8988T (cell line): Measurements from ENCODE around the gene SHFL.
A peak's percentile ranks its signal among the peaks of the same experiment; 100 is the strongest.

ENCODE experiments used
- DNase-seq: peaks from one replicate; pipeline ENCODE4 v3.0.0; 2011

SHFL gene

GRCh38 chr19:10088949-10089554 lies 2.9 kb downstream of the SHFL start:
- DNase-seq: no peak

DNA sequence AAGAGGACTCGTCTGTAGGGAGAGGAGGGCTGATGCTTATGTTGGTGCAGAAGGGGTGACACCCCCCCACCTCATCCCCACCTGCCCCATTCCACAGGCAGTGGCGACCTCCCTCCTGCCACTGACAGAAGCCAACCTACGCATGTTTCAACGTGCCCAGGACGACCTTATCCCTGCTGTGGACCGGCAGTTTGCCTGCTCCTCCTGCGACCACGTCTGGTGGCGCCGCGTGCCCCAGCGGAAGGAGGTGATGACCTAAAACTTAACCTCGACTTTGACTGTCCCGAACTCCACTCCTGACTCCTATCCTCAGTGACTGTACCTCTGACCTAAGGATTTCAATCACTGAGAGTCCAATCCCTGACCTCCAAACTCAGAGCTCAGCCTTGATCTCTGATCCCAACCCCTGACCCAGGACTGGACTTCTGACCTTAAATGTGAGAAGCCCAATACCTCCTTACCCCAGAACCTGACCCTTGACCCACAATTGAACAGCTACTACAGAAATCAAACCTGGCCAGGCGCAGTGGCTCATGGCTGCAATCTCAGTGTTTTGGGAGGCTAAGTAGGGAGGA lies 3.8 kb downstream of the SHFL start:
- no peak for DNase-seq

GRCh38 chr19:10091370-10091687 lies 5.2 kb downstream of the SHFL start:
- DNase-seq: no peak

DNA sequence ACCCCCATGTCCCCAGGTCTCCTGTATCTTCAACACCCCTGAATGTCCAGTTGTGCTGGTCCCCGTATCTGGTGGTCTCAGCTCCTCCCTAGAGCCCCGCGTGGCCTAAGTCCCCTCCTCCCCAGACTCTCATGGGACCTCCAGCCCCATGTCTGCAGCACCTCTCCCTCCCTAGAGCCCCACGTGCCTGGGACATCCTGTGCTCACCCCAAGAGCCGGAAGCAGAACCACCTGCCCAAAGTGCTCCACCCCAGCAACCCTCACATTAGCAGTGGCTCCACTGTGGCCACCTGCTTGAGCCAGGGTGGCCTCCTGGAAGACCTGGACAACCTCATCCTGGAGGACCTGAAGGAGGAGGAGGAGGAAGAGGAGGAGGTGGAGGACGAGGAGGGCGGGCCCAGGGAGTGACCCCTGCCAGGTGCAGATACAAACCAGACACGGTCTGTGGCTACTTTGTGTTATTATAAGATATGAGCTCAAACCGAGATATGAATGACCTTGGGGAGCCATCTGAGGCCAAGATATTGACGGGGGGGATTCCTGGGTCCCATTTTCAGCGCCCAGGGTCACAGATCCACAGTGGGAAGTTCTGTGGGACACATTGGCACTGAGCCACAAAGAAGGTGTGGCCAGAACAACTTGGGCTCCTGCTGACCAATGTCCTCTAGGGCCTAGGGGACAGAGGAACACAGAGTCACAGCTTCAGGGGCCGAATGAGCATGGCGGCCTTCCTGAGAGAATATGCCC lies 6.0 kb downstream of the SHFL start:
- no peak for DNase-seq

DNA sequence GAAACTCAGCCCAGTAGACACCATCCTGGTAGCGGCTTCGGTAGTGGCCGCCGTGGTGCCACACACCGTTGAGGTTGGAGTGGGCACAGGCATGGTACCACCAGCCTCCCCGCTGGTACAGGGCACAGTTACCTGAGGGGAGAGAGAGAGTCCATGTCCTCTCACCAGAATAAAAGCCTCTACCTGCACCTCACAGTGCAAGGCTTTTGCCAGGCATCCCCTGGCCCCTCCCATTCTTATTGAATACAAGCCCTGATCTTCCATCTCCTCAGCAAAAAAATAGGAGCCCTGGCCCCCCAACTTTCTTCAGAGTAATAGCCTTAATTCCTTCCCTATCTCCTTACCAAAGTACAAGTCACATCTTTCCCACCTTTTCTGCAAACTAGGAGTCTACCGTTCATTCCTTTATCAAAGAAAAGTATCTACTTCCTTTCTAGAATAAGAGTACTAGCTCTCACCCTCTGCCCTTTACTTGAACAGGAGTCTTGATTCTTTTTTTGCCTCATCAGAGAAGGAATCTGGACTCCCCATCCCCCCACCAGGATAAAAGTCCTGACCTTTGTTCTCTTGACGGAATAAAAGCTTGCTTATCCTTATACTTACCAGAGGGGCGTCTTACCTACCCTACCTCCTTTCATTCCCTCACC lies 6.7 kb downstream of the SHFL start:
- no peak for DNase-seq

- no peak for DNase-seq
These were observed 7.4 kb downstream of the SHFL start for GRCh38 chr19:10093295-10094186.

- DNase-seq: no peak
These were observed 9.5 kb downstream of the SHFL start for GRCh38 chr19:10095622-10095947.

DNA sequence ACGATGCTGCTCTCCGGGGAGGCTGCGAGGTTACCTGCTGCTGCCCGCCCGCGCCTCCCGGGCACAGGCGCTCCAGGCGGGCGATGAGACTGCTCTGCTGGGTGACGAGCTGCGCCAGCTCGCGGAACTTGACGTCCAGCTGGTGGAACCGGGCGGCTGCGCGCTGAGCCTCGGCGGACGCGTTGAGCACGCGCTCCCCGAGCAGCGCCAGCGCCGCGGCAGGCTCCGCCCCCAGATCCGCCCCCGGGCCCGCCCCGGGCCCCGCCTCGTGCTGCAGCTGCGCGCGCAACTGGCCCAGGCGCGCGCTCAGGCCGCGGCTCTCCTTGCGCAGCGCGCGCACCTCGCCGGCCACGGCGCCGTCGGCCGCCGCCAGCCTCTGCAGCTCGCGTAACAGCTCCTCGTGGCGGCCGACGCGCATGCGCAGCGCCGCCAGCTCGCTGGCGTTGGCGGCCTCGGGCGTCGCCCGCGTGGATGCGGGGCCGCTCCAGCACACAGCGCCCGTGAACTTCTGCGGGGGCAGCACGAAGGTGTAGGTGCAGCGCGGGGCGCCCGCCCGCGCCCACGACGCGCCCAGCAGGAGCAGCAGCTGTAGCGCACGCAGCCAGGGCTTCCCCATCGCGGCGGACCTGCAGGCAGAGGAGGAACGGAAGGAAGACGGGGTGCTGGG lies 10.0 kb downstream of the SHFL start:
- peak; percentile 97 for DNase-seq

GRCh38 chr19:10096615-10096963 lies 10.5 kb downstream of the SHFL start:
- no peak for DNase-seq

DNA sequence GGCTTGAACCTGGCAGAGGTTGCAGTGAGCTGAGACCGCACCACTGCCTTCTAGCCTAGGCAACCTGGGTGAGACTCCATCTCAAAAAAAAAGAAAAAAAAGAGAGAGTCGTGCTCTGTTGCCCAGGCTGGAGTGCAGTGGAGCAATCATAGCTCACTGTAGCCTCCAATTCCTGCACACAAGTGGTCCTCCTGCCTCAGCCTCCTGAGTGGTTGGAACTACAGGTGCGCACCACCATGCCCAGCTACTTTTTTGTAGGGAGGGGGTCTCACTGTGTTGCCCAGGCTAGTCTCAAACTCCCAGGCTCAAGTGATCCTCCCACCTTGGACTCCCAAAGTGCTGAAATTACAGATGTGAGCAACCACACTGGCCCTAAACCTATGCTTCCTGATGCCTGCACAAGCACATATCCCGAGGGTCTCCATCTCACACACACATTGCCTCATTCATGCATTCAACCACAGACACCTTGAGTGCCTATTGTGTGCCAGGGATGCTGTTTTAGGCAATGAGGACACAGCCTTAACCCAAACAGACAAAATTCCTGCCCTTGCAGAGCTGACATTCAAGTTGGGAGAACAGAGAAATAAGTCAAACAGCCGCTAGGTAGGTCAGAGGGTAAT lies 14.2 kb downstream of the SHFL start:
- no peak for DNase-seq

GRCh38 chr19:10102787-10103236 lies 16.7 kb downstream of the SHFL start:
- no peak for DNase-seq

GRCh38 chr19:10104130-10104513 lies 18.0 kb downstream of the SHFL start:
- no peak for DNase-seq

GRCh38 chr19:10104665-10105508 lies 18.8 kb downstream of the SHFL start:
- no peak for DNase-seq

DNA sequence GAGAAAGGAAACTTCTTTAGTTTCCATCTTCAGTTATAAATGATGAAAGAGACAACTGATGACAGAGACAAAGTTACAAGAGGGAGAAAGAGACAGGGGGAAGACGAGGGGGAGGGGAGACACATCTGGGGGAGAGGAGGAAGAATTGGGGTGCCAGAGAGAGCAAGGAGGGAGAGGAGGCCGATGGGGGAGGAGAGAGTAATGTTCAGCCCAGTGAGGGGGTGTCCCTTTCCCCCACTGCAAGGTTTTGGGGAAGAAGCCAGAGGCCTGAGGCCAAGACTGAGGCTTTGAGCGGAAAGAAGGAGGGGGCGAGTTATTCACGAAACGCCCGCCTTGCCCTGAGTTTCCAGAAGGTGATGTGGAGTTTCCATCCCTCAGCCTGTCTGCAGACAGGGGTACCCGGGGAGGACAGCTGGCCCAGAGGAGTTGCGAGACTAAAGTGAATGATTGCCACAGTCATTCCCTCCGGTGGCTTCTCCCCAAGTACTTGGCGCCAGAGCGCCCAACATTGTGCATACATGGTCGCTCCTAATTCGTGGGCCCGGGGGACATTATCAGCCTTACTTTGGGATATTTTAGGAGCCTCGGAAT lies 19.5 kb downstream of the SHFL start:
- DNase-seq: no peak

DNA sequence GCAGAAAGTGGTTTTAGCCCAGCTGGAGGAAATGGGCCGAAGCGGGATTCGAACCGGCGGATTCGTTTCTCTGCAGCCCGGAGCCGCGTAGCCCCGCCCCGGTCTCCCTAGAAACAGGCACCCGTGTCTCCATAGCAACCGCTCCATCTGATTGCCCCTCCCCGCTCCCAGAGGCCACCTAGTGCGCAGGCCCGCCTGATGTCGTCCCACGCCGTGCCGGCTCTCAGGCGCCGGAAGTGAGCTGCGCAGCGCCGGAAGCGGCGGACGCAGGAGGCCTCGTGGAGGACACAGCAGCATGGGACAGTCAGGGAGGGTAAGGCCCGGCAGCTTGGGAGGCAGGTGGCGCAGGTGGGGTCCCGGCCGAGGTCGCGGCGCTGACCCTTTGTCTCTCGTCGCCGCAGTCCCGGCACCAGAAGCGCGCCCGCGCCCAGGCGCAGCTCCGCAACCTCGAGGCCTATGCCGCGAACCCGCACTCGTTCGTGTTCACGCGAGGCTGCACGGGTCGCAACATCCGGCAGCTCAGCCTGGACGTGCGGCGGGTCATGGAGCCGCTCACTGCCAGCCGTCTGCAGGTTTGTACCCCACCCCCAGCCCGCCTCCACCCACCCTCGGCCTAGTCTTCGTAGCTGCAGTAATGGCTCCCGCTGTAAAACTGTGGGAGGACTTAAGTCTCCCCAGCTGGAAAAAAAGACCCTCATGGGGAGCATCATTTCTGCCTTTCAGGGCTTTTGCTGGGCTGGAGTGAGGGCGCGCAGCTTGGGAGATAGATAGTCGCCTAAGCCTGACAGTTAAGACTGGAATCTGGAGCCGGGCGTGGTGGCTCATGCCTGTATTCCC lies 20.2 kb downstream of the SHFL start, which contains the start of gene PPAN:
Gene PPAN (plus strand): TSS at position 263 of the 837 bp plus-strand sequence. CDS start 33 bp downstream, at position 296.
- DNase-seq: peak; percentile 96

- no peak for DNase-seq
These were observed 21.1 kb downstream of the SHFL start for GRCh38 chr19:10107254-10107653.

DNA sequence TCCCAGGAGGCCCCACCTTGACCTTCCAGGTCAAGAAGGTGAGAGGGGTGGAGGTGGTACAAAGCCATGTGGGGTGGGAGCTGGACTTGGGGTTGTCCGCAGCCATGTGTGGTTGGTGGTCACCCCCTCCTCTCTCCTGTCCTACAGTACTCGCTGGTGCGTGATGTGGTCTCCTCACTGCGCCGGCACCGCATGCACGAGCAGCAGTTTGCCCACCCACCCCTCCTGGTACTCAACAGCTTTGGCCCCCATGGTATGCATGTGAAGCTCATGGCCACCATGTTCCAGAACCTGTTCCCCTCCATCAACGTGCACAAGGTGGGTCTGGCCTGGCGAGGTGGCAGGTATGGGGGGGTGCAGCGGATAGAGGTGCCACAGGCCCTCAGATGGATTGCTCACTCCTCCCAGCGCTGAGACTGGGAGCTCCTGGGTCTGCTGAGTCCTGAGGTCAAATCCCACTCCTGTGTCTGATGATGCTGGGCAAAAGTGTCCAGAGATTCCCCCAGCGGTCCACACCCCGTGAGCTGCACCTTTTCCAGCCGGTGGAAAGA lies 21.8 kb downstream of the SHFL start:
- DNase-seq: no peak

- no peak for DNase-seq
These were observed 23.4 kb downstream of the SHFL start for GRCh38 chr19:10109528-10109927.
